ENCODE results near the gene MEP1A. TPM values are rescaled to one million over a fixed set of nuclear protein-coding genes. Genes with fewer than 3 reads are reported as not detected.
"Not testable (repeated sequence)": the region's sequence is repeated elsewhere in the genome, so short reads cannot be mapped to it uniquely, and the experiment has no call there.

MEP1A gene
- total and polyA plus RNA-seq, 10 donors, result 0.09 to 0.94 (median 0.22) TPM; not detected in 3

- Histone ChIP-seq H3K4me3 (peak overlapping the region in 1 of 8 donors; percentile 40), H3K27ac (no peak overlapping the region), H3K4me1 (peaks cover 3 to 14% (median 9%) of the 10 kb centered on the region in 6 donors), H3K9me3 (no peaks in the 10 kb centered on the region), H3K27me3 (replicated peaks in 1 of 7) (peaks cover 0 to 5% (median 0%) of the 10 kb centered on the region in 7 donors), H3K36me3 (peaks cover 0 to 3% (median 0%) of the 10 kb centered on the region in 6 donors)
- TF ChIP-seq POLR2AphosphoS5 (IDR thresholded peaks at IDR 0.05) (no peak), POLR2A (IDR thresholded peaks at IDR 0.05) (no peak), CTCF (IDR thresholded peaks at IDR 0.05 in 8 of 11, conservative IDR thresholded peaks at IDR 0.05 in 3 of 11) (no peak)
- intact Hi-C loops (cut with DNase I; ENCODE audit: low total_unique reads), result loop anchor here (5.0 kb wide), 1 partner anchor 148 kb away; no protein-coding TSS in a partner anchor
- no peak for DNase-seq
- 65 to 82% (median 67%) methylated on average over 5 of the region's 5 CpGs for WGBS, 5 donors
Measured at GRCh38 chr6:46849361-46849690, 56.1 kb downstream of the MEP1A start.

- peaks cover 3 to 14% (median 9%) of the 10 kb centered on the region in 6 donors for H3K4me1 ChIP-seq
- H3K36me3 ChIP-seq, result peaks cover 0 to 12% (median 0%) of the 10 kb centered on the region in 6 donors
- H3K27ac ChIP-seq, result no peak overlapping the region
- peaks cover 0 to 5% (median 0%) of the 10 kb centered on the region in 7 donors for H3K27me3 ChIP-seq (replicated peaks in 1 of 7)
- H3K9me3 ChIP-seq, result no peaks in the 10 kb centered on the region
- intact Hi-C loops (cut with DNase I; ENCODE audit: low total_unique reads), result no loop called here
- WGBS, 5 donors, result 58 to 73% (median 62%) methylated on average over 2 of the region's 2 CpGs
- no peak for TF ChIP-seq POLR2A (IDR thresholded peaks at IDR 0.05)
- no peak overlapping the region for H3K4me3 ChIP-seq
- no peak for DNase-seq
Measured at GRCh38 chr6:46850792-46851191, 57.6 kb downstream of the MEP1A start.

GRCh38 chr6:46851576-46851975, 58.4 kb downstream of the MEP1A start:
- H3K9me3 ChIP-seq; intact Hi-C loops (cut with DNase I; ENCODE audit: low total_unique reads); DNase-seq; H3K27me3 ChIP-seq (replicated peaks in 1 of 7); H3K27ac ChIP-seq; H3K4me3 ChIP-seq: not testable (repeated sequence)
- Histone ChIP-seq H3K36me3 (peaks cover 0 to 12% (median 0%) of the 10 kb centered on the region in 6 donors), H3K4me1 (peaks cover 3 to 14% (median 9%) of the 10 kb centered on the region in 6 donors)
- 24 to 56% (median 36%) methylated on average over 4 of the region's 4 CpGs for WGBS, 5 donors

- H3K36me3 ChIP-seq, result peaks cover 0 to 36% (median 0%) of the 10 kb centered on the region in 6 donors
- DNase-seq; intact Hi-C loops (cut with DNase I; ENCODE audit: low total_unique reads); H3K4me1 ChIP-seq; H3K4me3 ChIP-seq; H3K27me3 ChIP-seq (replicated peaks in 1 of 7); H3K9me3 ChIP-seq; H3K27ac ChIP-seq: not testable (repeated sequence)
- 41 to 65% (median 51%) methylated on average over 1 of the region's 1 CpG for WGBS, 5 donors
- peak in 9 of 11 experiments; percentile 21 to 67 (median 56) for TF ChIP-seq CTCF (IDR thresholded peaks at IDR 0.05 in 8 of 11, conservative IDR thresholded peaks at IDR 0.05 in 3 of 11)
Measured at GRCh38 chr6:46855966-46856365, 62.8 kb downstream of the MEP1A start.

- H3K27ac ChIP-seq, result no peak overlapping the region
- intact Hi-C loops (cut with DNase I; ENCODE audit: low total_unique reads), result no loop called here
- H3K9me3 ChIP-seq, result no peaks in the 10 kb centered on the region
- H3K36me3 ChIP-seq, result peaks cover 0 to 77% (median 0%) of the 10 kb centered on the region in 6 donors
- DNase-seq, result no peak
- H3K4me1 ChIP-seq, result no peaks in the 10 kb centered on the region
- no peak for TF ChIP-seq POLR2A (IDR thresholded peaks at IDR 0.05)
- WGBS, 5 donors, result 50 to 78% (median 75%) methylated on average over 2 of the region's 2 CpGs
- H3K27me3 ChIP-seq (replicated peaks in 1 of 7), result no peaks in the 10 kb centered on the region
- no peak overlapping the region for H3K4me3 ChIP-seq
Measured at GRCh38 chr6:46862381-46862780, 69.2 kb downstream of the MEP1A start.

- TF ChIP-seq POLR2A (IDR thresholded peaks at IDR 0.05) (no peak), CTCF (IDR thresholded peaks at IDR 0.05 in 8 of 11, conservative IDR thresholded peaks at IDR 0.05 in 3 of 11) (no peak), POLR2AphosphoS5 (IDR thresholded peaks at IDR 0.05) (no peak)
- Histone ChIP-seq H3K27ac (no peak overlapping the region), H3K9me3 (no peaks in the 10 kb centered on the region), H3K4me1 (no peaks in the 10 kb centered on the region), H3K27me3 (replicated peaks in 1 of 7) (no peaks in the 10 kb centered on the region), H3K36me3 (peaks cover 0 to 80% (median 0%) of the 10 kb centered on the region in 6 donors), H3K4me3 (no peak overlapping the region)
- DNase-seq, result no peak
- WGBS, 5 donors, result 69 to 83% (median 78%) methylated on average over 3 of the region's 3 CpGs
- intact Hi-C loops (cut with DNase I; ENCODE audit: low total_unique reads), result no loop called here
Measured at GRCh38 chr6:46863791-46864190, 70.6 kb downstream of the MEP1A start.

All from spleen (tissue), 11 donors.